Hepatocyte (in vitro differentiated cells): ENCODE data around the gene PRRG1. TPM values are rescaled to one million over a fixed set of nuclear protein-coding genes. Genes with fewer than 3 reads are reported as not detected.

Experiments used
- DNase-seq: peaks from one replicate; pipeline ENCODE4 v3.0.0-alpha.2; 2016; ENCODE audit warnings: low spot score
- H2AFZ ChIP-seq: fragments of 200-600 bp; sonication (generic); 2 replicates; pipeline ENCODE4 v1.6.0; 2016; ENCODE audit warnings: antibody characterized with exemption, mild to moderate bottlenecking
- H3K27ac ChIP-seq: fragments of 200-600 bp; sonication (generic); 2 replicates; pipeline ENCODE4 v1.5.1; 2016; ENCODE audit warnings: mild to moderate bottlenecking
- H3K27me3 ChIP-seq: fragments of 200-600 bp; sonication (generic); 2 replicates; pipeline ENCODE4 v1.6.1; 2016
- H3K36me3 ChIP-seq: fragments of 200-600 bp; sonication (generic); replicated peaks from 2 replicates; pipeline ENCODE4 v1.5.1; 2016; ENCODE audit warnings: low read depth; ENCODE audit not compliant: insufficient read depth
- H3K4me1 ChIP-seq: fragments of 200-600 bp; sonication (generic); 2 replicates; pipeline ENCODE4 v1.5.1; 2016; ENCODE audit warnings: mild to moderate bottlenecking, moderate library complexity; ENCODE audit not compliant: insufficient read depth
- H3K4me2 ChIP-seq: fragments of 200-600 bp; sonication (generic); 2 replicates; pipeline ENCODE4 v1.6.0; 2016
- H3K4me3 ChIP-seq: fragments of 200-600 bp; sonication (generic); 2 replicates; pipeline ENCODE4 v1.5.1; 2016; ENCODE audit warnings: mild to moderate bottlenecking
- H3K79me2 ChIP-seq: fragments of 200-600 bp; sonication (generic); 2 replicates; pipeline ENCODE4 v1.6.0; 2017; ENCODE audit warnings: mild to moderate bottlenecking
- H3K9me2 ChIP-seq: fragments of 200-600 bp; sonication (generic); replicated peaks from 2 replicates; pipeline ENCODE4 v1.6.0; 2017; ENCODE audit warnings: mild to moderate bottlenecking; ENCODE audit not compliant: insufficient read depth
- H3K9me3 ChIP-seq: fragments of 200-600 bp; sonication (generic); 2 replicates; pipeline ENCODE4 v1.5.1; 2016; ENCODE audit warnings: low read depth, mild to moderate bottlenecking
- H4K20me1 ChIP-seq: fragments of 200-600 bp; sonication (generic); 2 replicates; pipeline ENCODE4 v1.6.0; 2016; ENCODE audit warnings: mild to moderate bottlenecking; ENCODE audit not compliant: insufficient read depth, poor library complexity, severe bottlenecking
- EZH2 ChIP-seq: fragments of 200-600 bp; sonication (generic); IDR thresholded peaks from 2 replicates; pipeline ENCODE4 v1.6.1; 2016; ENCODE audit warnings: antibody characterized with exemption, mild to moderate bottlenecking, borderline replicate concordance
- EZH2phosphoT487 ChIP-seq: fragments of 200-600 bp; sonication (generic); IDR thresholded peaks from one replicate; pipeline ENCODE4 v1.6.1; 2018; ENCODE audit warnings: antibody characterized with exemption, mild to moderate bottlenecking, low read depth, moderate library complexity; ENCODE audit not compliant: unreplicated experiment, severe bottlenecking
- WGBS: methylation state at CpG from one replicate; pipeline ENCODE4 v1.1.6; 2016; ENCODE audit warnings: low lambda C conversion rate; ENCODE audit errors: missing lambda C conversion rate; 5-methylcytosine and 5-hydroxymethylcytosine counted together
- polyA plus RNA-seq: library from polyadenylated mRNA; unstranded; fragments of >200 nt; fragmentation: Nextera tagmentation; extraction: Ambion mirVana; gene quantifications from 2 replicates; pipeline ENCODE4 v1.2.1, GENCODE V29; 2016
- total RNA-seq: library from RNA; depleted of rRNA; stranded (reverse); fragments of >200 nt; gene quantifications from 2 replicates; pipeline ENCODE4 v1.2.3, GENCODE V29; 2014
- TF ChIP-seq, protein P1 (sequence below): fragments of 200-600 bp; sonication (generic); IDR thresholded peaks from 2 replicates; pipeline ENCODE4 v1.5.1; 2016; ENCODE audit warnings: antibody characterized with exemption, mild to moderate bottlenecking; ENCODE audit not compliant: poor library complexity

PRRG1 gene
- total and polyA plus RNA-seq, 2 experiments from 2014 or later = 16.8 to 36.5 TPM

DNA sequence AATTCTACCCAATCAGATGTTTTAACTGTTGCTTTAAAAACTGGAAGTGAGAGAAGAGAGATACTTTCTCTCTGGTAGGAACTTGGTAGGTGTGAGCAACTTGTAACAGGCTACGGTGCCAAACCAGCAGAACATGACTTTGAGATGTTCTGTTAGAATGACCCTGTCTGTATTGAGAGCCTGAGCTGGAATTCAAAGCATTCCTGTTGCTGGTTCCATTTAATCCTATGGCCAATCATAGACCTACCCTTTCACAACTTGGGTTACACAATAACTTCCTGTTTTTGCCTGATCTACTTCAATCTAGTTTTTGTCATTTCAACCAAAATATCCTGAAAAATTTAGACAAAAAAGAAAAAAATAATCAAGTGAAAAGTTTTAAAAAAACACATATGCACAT, 1.7 kb upstream of the PRRG1 start:
- Histone ChIP-seq H3K36me3 (no peaks in the 10 kb centered on the region), H3K27ac (peak overlapping the region; percentile 89), H3K79me2 (peaks cover 23% of the 10 kb centered on the region), H3K9me3 (no peaks in the 10 kb centered on the region), H3K9me2 (no peaks in the 10 kb centered on the region), H3K4me1 (peaks cover 24% of the 10 kb centered on the region), H3K27me3 (no peaks in the 10 kb centered on the region), H2AFZ (peak overlapping the region; percentile 49), H3K4me3 (no peak overlapping the region), H3K4me2 (peak overlapping the region; percentile 24), H4K20me1 (peaks cover 13% of the 10 kb centered on the region)
- 40% methylated on average over 1 of the region's 1 CpG for WGBS
- TF ChIP-seq EZH2phosphoT487 (no peak), EZH2 (no peak)
- TF ChIP-seq, protein P1, sequence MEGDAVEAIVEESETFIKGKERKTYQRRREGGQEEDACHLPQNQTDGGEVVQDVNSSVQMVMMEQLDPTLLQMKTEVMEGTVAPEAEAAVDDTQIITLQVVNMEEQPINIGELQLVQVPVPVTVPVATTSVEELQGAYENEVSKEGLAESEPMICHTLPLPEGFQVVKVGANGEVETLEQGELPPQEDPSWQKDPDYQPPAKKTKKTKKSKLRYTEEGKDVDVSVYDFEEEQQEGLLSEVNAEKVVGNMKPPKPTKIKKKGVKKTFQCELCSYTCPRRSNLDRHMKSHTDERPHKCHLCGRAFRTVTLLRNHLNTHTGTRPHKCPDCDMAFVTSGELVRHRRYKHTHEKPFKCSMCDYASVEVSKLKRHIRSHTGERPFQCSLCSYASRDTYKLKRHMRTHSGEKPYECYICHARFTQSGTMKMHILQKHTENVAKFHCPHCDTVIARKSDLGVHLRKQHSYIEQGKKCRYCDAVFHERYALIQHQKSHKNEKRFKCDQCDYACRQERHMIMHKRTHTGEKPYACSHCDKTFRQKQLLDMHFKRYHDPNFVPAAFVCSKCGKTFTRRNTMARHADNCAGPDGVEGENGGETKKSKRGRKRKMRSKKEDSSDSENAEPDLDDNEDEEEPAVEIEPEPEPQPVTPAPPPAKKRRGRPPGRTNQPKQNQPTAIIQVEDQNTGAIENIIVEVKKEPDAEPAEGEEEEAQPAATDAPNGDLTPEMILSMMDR = no peak
- peak; percentile 8 for DNase-seq

- Histone ChIP-seq H2AFZ (peak overlapping the region; percentile 90), H3K4me2 (peak overlapping the region; percentile 85), H3K4me1 (peaks cover 24% of the 10 kb centered on the region), H3K4me3 (peak overlapping the region; percentile 32), H3K27me3 (no peaks in the 10 kb centered on the region), H3K9me2 (no peaks in the 10 kb centered on the region), H3K9me3 (no peaks in the 10 kb centered on the region), H4K20me1 (peaks cover 16% of the 10 kb centered on the region), H3K36me3 (no peaks in the 10 kb centered on the region), H3K79me2 (peaks cover 33% of the 10 kb centered on the region), H3K27ac (peak overlapping the region; percentile 89)
- WGBS = 25% methylated on average over 11 of the region's 11 CpGs
- DNase-seq = peak; percentile 18
- no peak for TF ChIP-seq EZH2phosphoT487
- TF ChIP-seq, protein P1 = no peak
- no peak for TF ChIP-seq EZH2
Observed at GRCh38 chrX:37348231-37348970, 763 bp upstream of the PRRG1 start.

DNA sequence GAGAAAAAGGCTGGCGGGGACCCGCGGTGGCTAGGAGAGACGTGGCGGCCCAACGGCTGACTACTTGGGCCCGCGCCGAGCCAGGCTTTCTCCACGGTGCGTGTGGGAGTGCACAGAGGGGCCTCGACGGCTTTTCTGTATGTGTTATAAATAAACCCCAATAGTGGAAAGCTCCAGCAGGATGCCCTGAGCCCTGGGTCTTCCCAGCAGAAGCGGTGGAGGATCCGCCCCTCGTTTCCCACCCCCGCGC, 268 bp upstream of the PRRG1 start:
- Histone ChIP-seq H3K4me1 (peaks cover 24% of the 10 kb centered on the region), H3K36me3 (no peaks in the 10 kb centered on the region), H3K27me3 (no peaks in the 10 kb centered on the region), H3K27ac (peak overlapping the region; percentile 89), H3K4me2 (peak overlapping the region; percentile 85), H3K79me2 (peaks cover 38% of the 10 kb centered on the region), H3K4me3 (peak overlapping the region; percentile 32), H2AFZ (peak overlapping the region; percentile 90), H3K9me3 (no peaks in the 10 kb centered on the region), H3K9me2 (no peaks in the 10 kb centered on the region), H4K20me1 (peaks cover 16% of the 10 kb centered on the region)
- TF ChIP-seq EZH2 = no peak
- TF ChIP-seq, protein P1 = no peak
- TF ChIP-seq EZH2phosphoT487 = no peak
- DNase-seq = no peak
- under 1% methylated on average over 8 of the region's 18 CpGs for WGBS

GRCh38 chrX:37350034-37350365, 836 bp downstream of the PRRG1 start:
- no peaks in the 10 kb centered on the region for H3K36me3 ChIP-seq
- peak overlapping the region; percentile 96 for H3K4me3 ChIP-seq
- no peaks in the 10 kb centered on the region for H3K9me2 ChIP-seq
- H3K79me2 ChIP-seq = peaks cover 47% of the 10 kb centered on the region
- no peaks in the 10 kb centered on the region for H3K9me3 ChIP-seq
- H3K27me3 ChIP-seq = no peaks in the 10 kb centered on the region
- H3K4me2 ChIP-seq = peak overlapping the region; percentile 85
- peaks cover 16% of the 10 kb centered on the region for H4K20me1 ChIP-seq
- H3K4me1 ChIP-seq = peaks cover 24% of the 10 kb centered on the region
- peak overlapping the region; percentile 94 for H3K27ac ChIP-seq
- DNase-seq = peak; percentile 48
- H2AFZ ChIP-seq = peak overlapping the region; percentile 89
- TF ChIP-seq EZH2phosphoT487 = no peak
- TF ChIP-seq, protein P1 = no peak
- TF ChIP-seq EZH2 = no peak
- WGBS = 0% methylated on average over 5 of the region's 8 CpGs
